PC-3 (cell line): ENCODE measurements around the gene MLF2. TPM values are rescaled to one million over a fixed set of nuclear protein-coding genes. Genes with fewer than 3 reads are reported as not detected.

ENCODE experiments used
- total RNA-seq: library from RNA; depleted of rRNA; stranded (reverse); fragments of >200 nt; gene quantifications from 2 replicates; pipeline ENCODE4 v1.2.3, GENCODE V29; 2014; rRNA removed

The MLF2 gene
- total RNA-seq, 1 experiment from 2014 or later: 222 TPM

Other genes with a start within 250 kb of the MLF2 start
- 6,976 and 7,326 TPM in 2 replicates for gene GAPDH, start 218.6 kb downstream of the MLF2 start, total RNA-seq
- 0.11 and 1.0 TPM in 2 replicates for gene IFFO1, start 197.1 kb downstream of the MLF2 start, total RNA-seq
- gene NOP2, start 184.8 kb downstream of the MLF2 start, total RNA-seq: 63.3 and 83.8 TPM in 2 replicates
- 216 and 231 TPM in 2 replicates for gene CHD4, start 145.8 kb downstream of the MLF2 start, total RNA-seq
- gene LPAR5, start 117.2 kb downstream of the MLF2 start, total RNA-seq: 2.3 and 4.3 TPM in 2 replicates
- 0.77 TPM in 1 of 2 replicates, not detected in the other for gene ACRBP, start 105.7 kb downstream of the MLF2 start, total RNA-seq
- gene ING4, start 90.0 kb downstream of the MLF2 start, total RNA-seq: 17.0 and 23.8 TPM in 2 replicates
- 19.6 and 22.3 TPM in 2 replicates for gene ZNF384, start 63.8 kb downstream of the MLF2 start, total RNA-seq
- not detected in 2 replicates for gene PIANP, start 52.3 kb downstream of the MLF2 start, total RNA-seq
- 82.3 and 86.9 TPM in 2 replicates for gene COPS7A, start 29.1 kb downstream of the MLF2 start, total RNA-seq
- 46.4 and 84.7 TPM in 2 replicates for gene PTMS, start 13.2 kb upstream of the MLF2 start, total RNA-seq
- 0.40 and 0.58 TPM in 2 replicates for gene LAG3, start 19.4 kb upstream of the MLF2 start, total RNA-seq
- 0.23 TPM in 1 of 2 replicates, not detected in the other for gene CD4, start 36.4 kb upstream of the MLF2 start, total RNA-seq
- not detected in 2 replicates for gene GPR162, start 68.7 kb upstream of the MLF2 start, total RNA-seq
- 9.3 and 24.4 TPM in 2 replicates for gene P3H3, start 75.3 kb upstream of the MLF2 start, total RNA-seq
- gene GNB3, start 87.8 kb upstream of the MLF2 start, total RNA-seq: 1.8 TPM in 1 of 2 replicates, not detected in the other
- 52.1 and 92.0 TPM in 2 replicates for gene CDCA3, start 98.1 kb upstream of the MLF2 start, total RNA-seq
- 107 and 113 TPM in 2 replicates for gene USP5, start 99.0 kb upstream of the MLF2 start, total RNA-seq
- 1,259 and 1,708 TPM in 2 replicates for gene TPI1, start 114.4 kb upstream of the MLF2 start, total RNA-seq
- 8.4 and 9.2 TPM in 2 replicates for gene SPSB2, start 120.2 kb upstream of the MLF2 start, total RNA-seq
- gene LRRC23, start 151.7 kb upstream of the MLF2 start, total RNA-seq: 5.1 and 13.6 TPM in 2 replicates
- gene ENO2, start 161.4 kb upstream of the MLF2 start, total RNA-seq: 30.2 and 35.2 TPM in 2 replicates
- gene ATN1, start 174.8 kb upstream of the MLF2 start, total RNA-seq: 11.6 and 41.5 TPM in 2 replicates
- gene RNU7-1, start 190.7 kb upstream of the MLF2 start, total RNA-seq: not detected in 2 replicates
- 125 and 130 TPM in 2 replicates for gene C12orf57, start 190.9 kb upstream of the MLF2 start, total RNA-seq
- 22.5 and 28.4 TPM in 2 replicates for gene PTPN6, start 198.2 kb upstream of the MLF2 start, total RNA-seq
- gene PHB2, start 217.5 kb upstream of the MLF2 start, total RNA-seq: 353 and 376 TPM in 2 replicates
- 40.7 and 44.3 TPM in 2 replicates for gene EMG1, start 217.8 kb upstream of the MLF2 start, total RNA-seq